Left ventricle myocardium superior (tissue), 1 donor: ENCODE data around the gene SMARCB1. TPM values are rescaled to one million over a fixed set of nuclear protein-coding genes. Genes with fewer than 3 reads are reported as not detected.
A peak's percentile ranks its signal among the peaks of the same experiment; 100 is the strongest.

Experiments used
- ATAC-seq: fragments of 200-7000 bp; cut with Tn5 transposase; one replicate; pipeline ENCODE4 v1.9.1; 2020; ENCODE audit warnings: mild to moderate bottlenecking, moderate library complexity
- DNase-seq: peaks from one replicate; pipeline ENCODE4 v3.0.0-alpha.2; 2020
- intact Hi-C: fragments of 100-400 bp; cut with micrococcal nuclease; formaldehyde crosslinking; loops from one replicate; pipeline ENCODE4 v1.11.0; 2022
- total RNA-seq: library from RNA; stranded (reverse); fragmentation: NEBNext Ultra II Directional; extraction: Animal tissue kit (Norgen Biotek cat#: 25700); gene quantifications from one replicate; pipeline ENCODE4 v1.2.1, GENCODE V29; 2021
- donor health status: DM: no; HTN: yes; CAD: no; lungs with severe emphysema.

SMARCB1 gene
- total RNA-seq, 1 donor from 2014 or later: 48.5 TPM

- no peak for ATAC-seq
- no peak for DNase-seq
- intact Hi-C loops: no loop called here
Measured at GRCh38 chr22:23756891-23757290, 29.9 kb upstream of the SMARCB1 start.

- intact Hi-C loops: no loop called here
- ATAC-seq: no peak
- DNase-seq: no peak
Measured at GRCh38 chr22:23759566-23759965, 27.2 kb upstream of the SMARCB1 start.

- ATAC-seq: no peak
- intact Hi-C loops: no loop called here
- no peak for DNase-seq
Measured at GRCh38 chr22:23760056-23760455, 26.7 kb upstream of the SMARCB1 start.

- intact Hi-C loops: no loop called here
- DNase-seq: peak; percentile 54
- peak; percentile 1 for ATAC-seq
Measured at GRCh38 chr22:23762842-23763578, 23.8 kb upstream of the SMARCB1 start, which contains the start of gene C22orf15. Gene C22orf15, plus strand, starts transcription at chr22:23762990. Its CDS starts 317 bp downstream, at chr22:23763307.

GRCh38 chr22:23763579-23763945, 23.2 kb upstream of the SMARCB1 start:
- ATAC-seq (no peak), DNase-seq (peak; percentile 62)
- intact Hi-C loops: no loop called here

- DNase-seq (no peak), ATAC-seq (no peak)
- intact Hi-C loops: no loop called here
Measured at GRCh38 chr22:23763954-23764353, 22.8 kb upstream of the SMARCB1 start.

- intact Hi-C loops: no loop called here
- DNase-seq (no peak), ATAC-seq (no peak)
Measured at GRCh38 chr22:23764899-23765881, 21.6 kb upstream of the SMARCB1 start.

GRCh38 chr22:23767303-23767672, 19.5 kb upstream of the SMARCB1 start:
- peak; percentile 6 for ATAC-seq
- intact Hi-C loops: no loop called here
- no peak for DNase-seq

GRCh38 chr22:23767673-23768548, 18.9 kb upstream of the SMARCB1 start, which contains the start of gene CHCHD10:
Gene CHCHD10, minus strand, starts transcription at chr22:23767972. Its CDS starts 98 bp downstream, at chr22:23767874.
- intact Hi-C loops: no loop called here
- DNase-seq: peak; percentile 92
- peak; percentile 81 for ATAC-seq

GRCh38 chr22:23769321-23769965, 17.3 kb upstream of the SMARCB1 start:
- intact Hi-C loops: no loop called here
- DNase-seq (no peak), ATAC-seq (no peak)

- DNase-seq (no peak), ATAC-seq (no peak)
- intact Hi-C loops: loop anchor here (10.0 kb wide), 1 partner anchor 73 kb away; no protein-coding TSS in a partner anchor
Measured at GRCh38 chr22:23772315-23772648, 14.5 kb upstream of the SMARCB1 start.

- DNase-seq (peak; percentile 82), ATAC-seq (peak; percentile 35)
- intact Hi-C loops: loop anchor here (10.0 kb wide), 1 partner anchor 72 kb away; no protein-coding TSS in a partner anchor
Measured at GRCh38 chr22:23772649-23773473, 13.9 kb upstream of the SMARCB1 start, which contains the start of gene MMP11. Gene MMP11, plus strand, starts transcription at chr22:23772849. Its CDS starts 22 bp downstream, at chr22:23772871.

- intact Hi-C loops: loop anchor here (10.0 kb wide), 1 partner anchor 71 kb away; no protein-coding TSS in a partner anchor
- DNase-seq (peak; percentile 79), ATAC-seq (peak; percentile 75)
Measured at GRCh38 chr22:23773483-23774113, 13.2 kb upstream of the SMARCB1 start.

- intact Hi-C loops: loop anchor here (10.0 kb wide), 1 partner anchor 70 kb away; no protein-coding TSS in a partner anchor
- ATAC-seq (no peak), DNase-seq (no peak)
Measured at GRCh38 chr22:23774114-23774921, 12.4 kb upstream of the SMARCB1 start.

GRCh38 chr22:23774922-23775436, 11.8 kb upstream of the SMARCB1 start:
- intact Hi-C loops: loop anchor here (10.0 kb wide), 1 partner anchor 70 kb away; no protein-coding TSS in a partner anchor
- ATAC-seq: no peak

More at GRCh38 chr22:23774922-23775436, 11.8 kb upstream of the SMARCB1 start:
- no peak for DNase-seq
